Fibroblast of mammary gland (primary cell): ENCODE measurements around the gene FANCC.

Source experiments
- DNase-seq: peaks from one replicate; pipeline ENCODE4 v3.0.0-alpha.2; 2010; ENCODE audit warnings: low read depth
- H3K4me3 ChIP-seq: 2 replicates; pipeline ENCODE4 v1.5.1; 2011; ENCODE audit warnings: low read depth, mild to moderate bottlenecking, low read length, moderate library complexity; ENCODE audit not compliant: control insufficient read depth
- CTCF ChIP-seq: conservative IDR thresholded peaks from 2 replicates; pipeline ENCODE4 v1.5.1; 2011; ENCODE audit warnings: low read depth, low read length, inconsistent platforms; ENCODE audit not compliant: control insufficient read depth, insufficient read depth

The FANCC gene

GRCh38 chr9:95053611-95054570, 263.6 kb downstream of the FANCC start:
- no peak for DNase-seq
- no peak overlapping the region for H3K4me3 ChIP-seq
- no peak for TF ChIP-seq CTCF

GRCh38 chr9:95049761-95050160, 267.7 kb downstream of the FANCC start:
- no peak for TF ChIP-seq CTCF
- no peak overlapping the region for H3K4me3 ChIP-seq
- DNase-seq, result no peak
